B cell (primary cell): ENCODE measurements around the gene CBX3. TPM values are rescaled to one million over a fixed set of nuclear protein-coding genes. Genes with fewer than 3 reads are reported as not detected.
A peak's percentile ranks its signal among the peaks of the same experiment; 100 is the strongest.

Experiments used
- ATAC-seq: fragments of 200-7000 bp; cut with Tn5 transposase; one replicate; pipeline ENCODE4 v1.10.0; 2021; ENCODE audit warnings: low read depth, mild to moderate bottlenecking, moderate number of reproducible peaks, moderate library complexity
- CTCF ChIA-PET: fragments of 350-600 bp; sonication (Branson Sonifier 250); formaldehyde crosslinking; loops from one replicate; lab custom pipeline; 2021; ENCODE audit warnings: antibody characterized with exemption, inconsistent platforms; lab: Charles Lee
- POLR2A ChIA-PET: fragments of 350-600 bp; sonication (Branson Sonifier 250); formaldehyde crosslinking; loops from one replicate; lab custom pipeline; 2021; ENCODE audit warnings: antibody characterized with exemption; lab: Charles Lee
- DNase-seq: peaks from one replicate; pipeline ENCODE4 v3.0.0; 2013
- H2AFZ ChIP-seq: 2 replicates; pipeline ENCODE4 v1.6.1; 2012; ENCODE audit warnings: mild to moderate bottlenecking, low read depth, low read length; ENCODE audit not compliant: insufficient read depth, poor library complexity, severe bottlenecking
- H3K27ac ChIP-seq, 2 donors: 1 replicate in 1 of 2; 2 replicates in 1 of 2; pipeline ENCODE4 v1.5.1; 2012 to 2013; ENCODE audit warnings: low read length in 2 of 2, mild to moderate bottlenecking in 2 of 2, moderate library complexity in 1 of 2
- H3K27me3 ChIP-seq, 4 experiments: fragments of 200-600 bp in 1 of 4; sonication (generic) in 1 of 4; replicated peaks in 1 of 4; 1 replicate in 2 of 4; 2 replicates in 2 of 4; pipeline versions ENCODE4 v1.6.1 to v1.7.0; 2013 to 2016; ENCODE audit warnings: low read length in 3 of 4, mild to moderate bottlenecking in 2 of 4, mixed read lengths in 1 of 4, moderate library complexity in 1 of 4; ENCODE audit not compliant: insufficient read depth in 4 of 4, control insufficient read depth in 3 of 4; ENCODE audit errors: control extremely low read depth in 1 of 4
- H3K36me3 ChIP-seq, 2 experiments: replicated peaks in 1 of 2; 1 replicate in 1 of 2; 2 replicates in 1 of 2; pipeline versions ENCODE4 v1.6.1 to v1.7.1; 2013; ENCODE audit warnings: low read length in 1 of 2; ENCODE audit not compliant: insufficient read depth in 2 of 2, control insufficient read depth in 1 of 2; ENCODE audit errors: control extremely low read depth in 1 of 2, extremely low read depth in 1 of 2
- H3K4me1 ChIP-seq, 2 donors: fragments of 200-600 bp in 1 of 2; sonication (generic) in 1 of 2; 1 replicate in 1 of 2; 2 replicates in 1 of 2; pipeline versions ENCODE4 v1.5.1 to v1.6.1; 2013 to 2017; ENCODE audit warnings: low read length in 2 of 2; ENCODE audit not compliant: control insufficient read depth in 2 of 2, insufficient read depth in 2 of 2
- H3K4me2 ChIP-seq: replicated peaks from 2 replicates; pipeline ENCODE3; 2012; ENCODE audit warnings: mild to moderate bottlenecking, low read depth, low read length; ENCODE audit not compliant: poor library complexity, severe bottlenecking
- H3K4me3 ChIP-seq, 5 experiments: fragments of 200-600 bp in 1 of 5; sonication (generic) in 1 of 5; 1 replicate in 3 of 5; 2 replicates in 2 of 5; pipeline versions ENCODE4 v1.5.1 to v1.7.0; 2011 to 2016; ENCODE audit warnings: low read length in 4 of 5, mild to moderate bottlenecking in 4 of 5, low read depth in 2 of 5, control low read depth in 1 of 5, moderate library complexity in 1 of 5; ENCODE audit not compliant: insufficient read depth in 1 of 5; ENCODE audit errors: control extremely low read depth in 1 of 5, extremely low read depth in 1 of 5
- H3K79me2 ChIP-seq: fragments of 200-600 bp; sonication (generic); one replicate; pipeline ENCODE4 v1.6.0; 2016; ENCODE audit warnings: low read length; ENCODE audit not compliant: control insufficient read depth, insufficient read depth
- H3K9ac ChIP-seq: fragments of 200-600 bp; sonication (generic); 2 replicates; pipeline ENCODE4 v1.6.1; 2017; ENCODE audit warnings: mild to moderate bottlenecking, low read length, moderate library complexity
- H3K9me3 ChIP-seq, 3 donors: one replicate each; pipeline versions ENCODE4 v1.6.1 to v1.7.1; 2013; ENCODE audit warnings: low read length in 2 of 3; ENCODE audit not compliant: control insufficient read depth in 2 of 3, insufficient read depth in 1 of 3; ENCODE audit errors: control extremely low read depth in 1 of 3
- H4K20me1 ChIP-seq: 2 replicates; pipeline ENCODE4 v1.6.0; 2012; ENCODE audit warnings: mild to moderate bottlenecking, low read length; ENCODE audit not compliant: insufficient read depth, control insufficient read depth, poor library complexity, severe bottlenecking
- H3K27ac Mint-ChIP-seq: one replicate; pipeline ENCODE4 v1.8.0; 2021; ENCODE audit warnings: mixed read lengths
- H3K27me3 Mint-ChIP-seq: one replicate; pipeline ENCODE4 v1.8.0; 2021; ENCODE audit warnings: mixed read lengths
- H3K4me1 Mint-ChIP-seq: one replicate; pipeline ENCODE4 v1.8.0; 2021; ENCODE audit warnings: mixed read lengths
- H3K4me3 Mint-ChIP-seq: one replicate; pipeline ENCODE4 v1.8.0; 2021; ENCODE audit warnings: mixed read lengths
- H3K9me3 Mint-ChIP-seq: one replicate; pipeline ENCODE4 v1.8.0; 2022; ENCODE audit warnings: mixed read lengths; ENCODE audit not compliant: insufficient read depth
- CTCF ChIP-seq: fragments of 200-600 bp; IDR thresholded peaks from one replicate; pipeline ENCODE4 v1.8.0; 2022; ENCODE audit warnings: antibody characterized with exemption, mild to moderate bottlenecking
- EZH2 ChIP-seq: IDR thresholded peaks from 2 replicates; pipeline ENCODE4 v1.6.1; 2012; ENCODE audit warnings: borderline replicate concordance, low read depth, mild to moderate bottlenecking, moderate library complexity, low read length; ENCODE audit not compliant: insufficient read depth, poor library complexity, severe bottlenecking
- WGBS: methylation state at CpG from one replicate; pipeline ENCODE4 v1.1.5; 2013; ENCODE audit warnings: missing lambda C conversion rate; ENCODE audit not compliant: insufficient coverage; 5-methylcytosine and 5-hydroxymethylcytosine counted together
- intact Hi-C: fragments of 100-400 bp; cut with micrococcal nuclease; formaldehyde crosslinking; loops from one replicate; pipeline ENCODE4 v1.10.0; 2022
- polyA plus RNA-seq: library from polyadenylated mRNA; depleted of rRNA; stranded (reverse); fragments of >200 nt; gene quantifications from 2 replicates; pipeline ENCODE4 v1.2.3, GENCODE V29; 2012
- total RNA-seq, 2 donors: library from RNA; stranded (reverse); fragments of 120-200 nt in 1 of 2; gene quantifications; 1 replicate in 1 of 2; 2 replicates in 1 of 2; pipeline versions ENCODE4 v1.2.3 to v1.2.4, GENCODE V29; 2013 to 2022

Gene CBX3
- total and polyA plus RNA-seq, 2 donors (not counting 1 experiment from before 2014, with no cell fraction given): 43.9 to 126 TPM

- no peak overlapping the region for H3K4me2 ChIP-seq
- no peaks in the 10 kb centered on the region for H3K4me1 ChIP-seq
- ChIA-PET CTCF (no interaction called here), POLR2A (no interaction called here)
- no peak for TF ChIP-seq EZH2
- no peaks in the 10 kb centered on the region for H3K9me3 ChIP-seq
- H3K9ac ChIP-seq: no peak overlapping the region
- no peak overlapping the region for H3K4me3 Mint-ChIP-seq
- ATAC-seq (no peak), DNase-seq (no peak)
- no peaks in the 10 kb centered on the region for H3K9me3 Mint-ChIP-seq
- no peaks in the 10 kb centered on the region for H3K27me3 Mint-ChIP-seq
- peaks cover 7% of the 10 kb centered on the region for H3K79me2 ChIP-seq
- no peak overlapping the region for H2AFZ ChIP-seq
- WGBS: 100% methylated on average over 4 of the region's 7 CpGs
- H3K27me3 ChIP-seq: no peaks in the 10 kb centered on the region
- no peak overlapping the region for H3K4me3 ChIP-seq
- H3K36me3 ChIP-seq: no peaks in the 10 kb centered on the region
- H4K20me1 ChIP-seq: no peaks in the 10 kb centered on the region
- H3K27ac ChIP-seq: peak overlapping the region in 1 of 2 donors; percentile 12
- H3K4me1 Mint-ChIP-seq: peaks cover 24% of the 10 kb centered on the region
- peak overlapping the region; percentile 53 for H3K27ac Mint-ChIP-seq
- intact Hi-C loops: no loop called here
Measured at GRCh38 chr7:26178272-26178960, 23.1 kb upstream of the CBX3 start.

- CTCF ChIA-PET: interaction anchor here (2.3 kb wide), 1 partner anchor 18 kb away, joined by 11 read pairs; no protein-coding TSS in a partner anchor
- Histone ChIP-seq H3K9ac (no peak overlapping the region), H3K79me2 (no peaks in the 10 kb centered on the region), H3K9me3 (no peaks in the 10 kb centered on the region), H3K4me2 (no peak overlapping the region), H3K4me1 (no peaks in the 10 kb centered on the region), H3K4me3 (no peak overlapping the region), H3K27me3 (no peaks in the 10 kb centered on the region), H2AFZ (no peak overlapping the region), H4K20me1 (no peaks in the 10 kb centered on the region), H3K36me3 (no peaks in the 10 kb centered on the region), H3K27ac (no peak overlapping the region)
- no peaks in the 10 kb centered on the region for H3K9me3 Mint-ChIP-seq
- ATAC-seq (no peak), DNase-seq (no peak)
- POLR2A ChIA-PET: interaction anchor here (0.7 to 1.3 kb wide), 2 partner anchors 13 to 110 kb away, joined by 3 to 4 read pairs; no protein-coding TSS in a partner anchor
- H3K27ac Mint-ChIP-seq: peak overlapping the region; percentile 41
- no peak overlapping the region for H3K4me3 Mint-ChIP-seq
- WGBS: 80% methylated on average over 1 of the region's 5 CpGs
- TF ChIP-seq EZH2 (no peak), CTCF (no peak)
- no peaks in the 10 kb centered on the region for H3K27me3 Mint-ChIP-seq
- intact Hi-C loops: no loop called here
- H3K4me1 Mint-ChIP-seq: peaks cover 33% of the 10 kb centered on the region
Measured at GRCh38 chr7:26179422-26179821, 22.1 kb upstream of the CBX3 start.
